ENCODE measurements around the gene DLL3. TPM values are rescaled to one million over a fixed set of nuclear protein-coding genes. Genes with fewer than 3 reads are reported as not detected.
A peak's percentile ranks its signal among the peaks of the same experiment; 100 is the strongest.

Gene DLL3
- total and polyA plus RNA-seq, 9 of the 15 experiments (the other 6 are each of a cell fraction or from before 2014, with no cell fraction given) = 0.80 to 6.3 (median 1.2) TPM

DNA sequence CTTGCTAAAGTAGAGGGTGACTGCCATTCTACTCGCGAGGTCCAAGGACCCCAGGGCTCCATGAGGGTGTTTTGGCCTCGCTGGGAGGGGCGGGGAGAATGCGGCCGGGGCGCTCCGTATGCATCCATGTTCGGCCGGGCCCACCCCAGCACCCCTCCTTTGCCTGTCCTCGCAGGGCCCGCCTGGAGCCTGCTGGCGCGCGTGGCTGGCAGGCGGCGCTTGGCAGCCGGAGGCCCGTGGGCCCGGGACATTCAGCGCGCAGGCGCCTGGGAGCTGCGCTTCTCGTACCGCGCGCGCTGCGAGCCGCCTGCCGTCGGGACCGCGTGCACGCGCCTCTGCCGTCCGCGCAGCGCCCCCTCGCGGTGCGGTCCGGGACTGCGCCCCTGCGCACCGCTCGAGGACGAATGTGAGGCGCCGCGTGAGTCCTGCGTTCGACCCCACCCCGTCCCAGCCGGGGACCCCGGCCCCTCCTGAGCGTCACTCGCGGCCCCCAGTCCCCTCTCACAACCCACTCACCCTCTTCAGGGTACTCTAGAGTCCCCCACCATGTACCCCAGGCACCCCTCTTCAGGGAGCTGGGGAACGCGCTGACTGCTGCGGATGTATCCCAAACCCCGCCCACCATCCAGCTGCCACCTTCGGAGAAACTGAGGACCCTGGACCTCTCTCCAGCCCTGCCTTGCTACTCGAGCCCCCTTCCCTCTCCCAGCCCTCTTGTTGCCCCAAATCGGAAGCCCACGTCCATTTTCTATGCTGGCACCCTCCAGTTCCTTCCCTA is 4.1 kb downstream of the DLL3 start (continued):
- TF ChIP-seq, protein P1, sequence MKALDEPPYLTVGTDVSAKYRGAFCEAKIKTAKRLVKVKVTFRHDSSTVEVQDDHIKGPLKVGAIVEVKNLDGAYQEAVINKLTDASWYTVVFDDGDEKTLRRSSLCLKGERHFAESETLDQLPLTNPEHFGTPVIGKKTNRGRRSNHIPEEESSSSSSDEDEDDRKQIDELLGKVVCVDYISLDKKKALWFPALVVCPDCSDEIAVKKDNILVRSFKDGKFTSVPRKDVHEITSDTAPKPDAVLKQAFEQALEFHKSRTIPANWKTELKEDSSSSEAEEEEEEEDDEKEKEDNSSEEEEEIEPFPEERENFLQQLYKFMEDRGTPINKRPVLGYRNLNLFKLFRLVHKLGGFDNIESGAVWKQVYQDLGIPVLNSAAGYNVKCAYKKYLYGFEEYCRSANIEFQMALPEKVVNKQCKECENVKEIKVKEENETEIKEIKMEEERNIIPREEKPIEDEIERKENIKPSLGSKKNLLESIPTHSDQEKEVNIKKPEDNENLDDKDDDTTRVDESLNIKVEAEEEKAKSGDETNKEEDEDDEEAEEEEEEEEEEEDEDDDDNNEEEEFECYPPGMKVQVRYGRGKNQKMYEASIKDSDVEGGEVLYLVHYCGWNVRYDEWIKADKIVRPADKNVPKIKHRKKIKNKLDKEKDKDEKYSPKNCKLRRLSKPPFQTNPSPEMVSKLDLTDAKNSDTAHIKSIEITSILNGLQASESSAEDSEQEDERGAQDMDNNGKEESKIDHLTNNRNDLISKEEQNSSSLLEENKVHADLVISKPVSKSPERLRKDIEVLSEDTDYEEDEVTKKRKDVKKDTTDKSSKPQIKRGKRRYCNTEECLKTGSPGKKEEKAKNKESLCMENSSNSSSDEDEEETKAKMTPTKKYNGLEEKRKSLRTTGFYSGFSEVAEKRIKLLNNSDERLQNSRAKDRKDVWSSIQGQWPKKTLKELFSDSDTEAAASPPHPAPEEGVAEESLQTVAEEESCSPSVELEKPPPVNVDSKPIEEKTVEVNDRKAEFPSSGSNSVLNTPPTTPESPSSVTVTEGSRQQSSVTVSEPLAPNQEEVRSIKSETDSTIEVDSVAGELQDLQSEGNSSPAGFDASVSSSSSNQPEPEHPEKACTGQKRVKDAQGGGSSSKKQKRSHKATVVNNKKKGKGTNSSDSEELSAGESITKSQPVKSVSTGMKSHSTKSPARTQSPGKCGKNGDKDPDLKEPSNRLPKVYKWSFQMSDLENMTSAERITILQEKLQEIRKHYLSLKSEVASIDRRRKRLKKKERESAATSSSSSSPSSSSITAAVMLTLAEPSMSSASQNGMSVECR (CRISPR knock-in tag; IDR thresholded peaks at IDR 0.05) = peak; percentile 83
- TF ChIP-seq SP1 (CRISPR knock-in tag; IDR thresholded peaks at IDR 0.05) (peak; percentile 62; the same call in 1 of the 2 replicates), HEY1 (CRISPR knock-in tag; IDR thresholded peaks at IDR 0.05; ENCODE audit: borderline replicate concordance) (no peak), MCM5 (IDR thresholded peaks at IDR 0.05; ENCODE audit: low read depth) (no peak), RBM22 (IDR thresholded peaks at IDR 0.05; ENCODE audit: low read depth, low read length, poor library complexity, severe bottlenecking) (no peak), MED1 (CRISPR knock-in tag; IDR thresholded peaks at IDR 0.05; ENCODE audit: borderline replicate concordance) (peak; percentile 98; the same call in 1 of the 2 replicates), ARHGAP35 (IDR thresholded peaks at IDR 0.05; ENCODE audit: partially characterized antibody) (no peak), POLR2H (tag; IDR thresholded peaks at IDR 0.05; ENCODE audit: low read depth) (no peak)
- TF ChIP-seq, protein P2, sequence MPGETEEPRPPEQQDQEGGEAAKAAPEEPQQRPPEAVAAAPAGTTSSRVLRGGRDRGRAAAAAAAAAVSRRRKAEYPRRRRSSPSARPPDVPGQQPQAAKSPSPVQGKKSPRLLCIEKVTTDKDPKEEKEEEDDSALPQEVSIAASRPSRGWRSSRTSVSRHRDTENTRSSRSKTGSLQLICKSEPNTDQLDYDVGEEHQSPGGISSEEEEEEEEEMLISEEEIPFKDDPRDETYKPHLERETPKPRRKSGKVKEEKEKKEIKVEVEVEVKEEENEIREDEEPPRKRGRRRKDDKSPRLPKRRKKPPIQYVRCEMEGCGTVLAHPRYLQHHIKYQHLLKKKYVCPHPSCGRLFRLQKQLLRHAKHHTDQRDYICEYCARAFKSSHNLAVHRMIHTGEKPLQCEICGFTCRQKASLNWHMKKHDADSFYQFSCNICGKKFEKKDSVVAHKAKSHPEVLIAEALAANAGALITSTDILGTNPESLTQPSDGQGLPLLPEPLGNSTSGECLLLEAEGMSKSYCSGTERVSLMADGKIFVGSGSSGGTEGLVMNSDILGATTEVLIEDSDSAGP (CRISPR knock-in tag; IDR thresholded peaks at IDR 0.05) = no peak
- TF ChIP-seq, protein P3, sequence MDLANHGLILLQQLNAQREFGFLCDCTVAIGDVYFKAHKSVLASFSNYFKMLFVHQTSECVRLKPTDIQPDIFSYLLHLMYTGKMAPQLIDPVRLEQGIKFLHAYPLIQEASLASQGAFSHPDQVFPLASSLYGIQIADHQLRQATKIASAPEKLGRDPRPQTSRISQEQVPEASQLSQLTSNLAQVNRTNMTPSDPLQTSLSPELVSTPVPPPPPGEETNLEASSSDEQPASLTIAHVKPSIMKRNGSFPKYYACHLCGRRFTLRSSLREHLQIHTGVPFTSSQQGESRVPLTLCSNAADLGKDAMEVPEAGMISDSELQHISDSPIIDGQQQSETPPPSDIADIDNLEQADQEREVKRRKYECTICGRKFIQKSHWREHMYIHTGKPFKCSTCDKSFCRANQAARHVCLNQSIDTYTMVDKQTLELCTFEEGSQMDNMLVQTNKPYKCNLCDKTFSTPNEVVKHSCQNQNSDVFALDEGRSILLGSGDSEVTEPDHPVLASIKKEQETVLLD (IDR thresholded peaks at IDR 0.05) = no peak
- TF ChIP-seq, protein P4, sequence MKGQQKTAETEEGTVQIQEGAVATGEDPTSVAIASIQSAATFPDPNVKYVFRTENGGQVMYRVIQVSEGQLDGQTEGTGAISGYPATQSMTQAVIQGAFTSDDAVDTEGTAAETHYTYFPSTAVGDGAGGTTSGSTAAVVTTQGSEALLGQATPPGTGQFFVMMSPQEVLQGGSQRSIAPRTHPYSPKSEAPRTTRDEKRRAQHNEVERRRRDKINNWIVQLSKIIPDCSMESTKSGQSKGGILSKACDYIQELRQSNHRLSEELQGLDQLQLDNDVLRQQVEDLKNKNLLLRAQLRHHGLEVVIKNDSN (CRISPR knock-in tag; IDR thresholded peaks at IDR 0.05) = no peak; the same call in 1 of the 2 replicates
- TF ChIP-seq, protein P5, sequence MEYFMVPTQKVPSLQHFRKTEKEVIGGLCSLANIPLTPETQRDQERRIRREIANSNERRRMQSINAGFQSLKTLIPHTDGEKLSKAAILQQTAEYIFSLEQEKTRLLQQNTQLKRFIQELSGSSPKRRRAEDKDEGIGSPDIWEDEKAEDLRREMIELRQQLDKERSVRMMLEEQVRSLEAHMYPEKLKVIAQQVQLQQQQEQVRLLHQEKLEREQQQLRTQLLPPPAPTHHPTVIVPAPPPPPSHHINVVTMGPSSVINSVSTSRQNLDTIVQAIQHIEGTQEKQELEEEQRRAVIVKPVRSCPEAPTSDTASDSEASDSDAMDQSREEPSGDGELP (CRISPR knock-in tag; IDR thresholded peaks at IDR 0.05; ENCODE audit: borderline replicate concordance) = peak; percentile 76
- TF ChIP-seq, protein P6, sequence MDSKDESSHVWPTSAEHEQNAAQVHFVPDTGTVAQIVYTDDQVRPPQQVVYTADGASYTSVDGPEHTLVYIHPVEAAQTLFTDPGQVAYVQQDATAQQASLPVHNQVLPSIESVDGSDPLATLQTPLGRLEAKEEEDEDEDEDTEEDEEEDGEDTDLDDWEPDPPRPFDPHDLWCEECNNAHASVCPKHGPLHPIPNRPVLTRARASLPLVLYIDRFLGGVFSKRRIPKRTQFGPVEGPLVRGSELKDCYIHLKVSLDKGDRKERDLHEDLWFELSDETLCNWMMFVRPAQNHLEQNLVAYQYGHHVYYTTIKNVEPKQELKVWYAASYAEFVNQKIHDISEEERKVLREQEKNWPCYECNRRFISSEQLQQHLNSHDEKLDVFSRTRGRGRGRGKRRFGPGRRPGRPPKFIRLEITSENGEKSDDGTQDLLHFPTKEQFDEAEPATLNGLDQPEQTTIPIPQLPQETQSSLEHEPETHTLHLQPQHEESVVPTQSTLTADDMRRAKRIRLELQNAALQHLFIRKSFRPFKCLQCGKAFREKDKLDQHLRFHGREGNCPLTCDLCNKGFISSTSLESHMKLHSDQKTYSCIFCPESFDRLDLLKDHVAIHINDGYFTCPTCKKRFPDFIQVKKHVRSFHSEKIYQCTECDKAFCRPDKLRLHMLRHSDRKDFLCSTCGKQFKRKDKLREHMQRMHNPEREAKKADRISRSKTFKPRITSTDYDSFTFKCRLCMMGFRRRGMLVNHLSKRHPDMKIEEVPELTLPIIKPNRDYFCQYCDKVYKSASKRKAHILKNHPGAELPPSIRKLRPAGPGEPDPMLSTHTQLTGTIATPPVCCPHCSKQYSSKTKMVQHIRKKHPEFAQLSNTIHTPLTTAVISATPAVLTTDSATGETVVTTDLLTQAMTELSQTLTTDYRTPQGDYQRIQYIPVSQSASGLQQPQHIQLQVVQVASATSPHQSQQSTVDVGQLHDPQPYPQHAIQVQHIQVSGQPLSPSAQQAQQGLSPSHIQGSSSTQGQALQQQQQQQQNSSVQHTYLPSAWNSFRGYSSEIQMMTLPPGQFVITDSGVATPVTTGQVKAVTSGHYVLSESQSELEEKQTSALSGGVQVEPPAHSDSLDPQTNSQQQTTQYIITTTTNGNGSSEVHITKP (IDR thresholded peaks at IDR 0.05; ENCODE audit: partially characterized antibody) = no peak

Data from K562 (cell line).